GM19351 (cell line): ENCODE results near the gene SNAI1.
"Not testable (repeated sequence)": the region's sequence is repeated elsewhere in the genome, so short reads cannot be mapped to it uniquely, and the experiment has no call there.

Experiments used
- ATAC-seq: cut with Tn5 transposase; IDR thresholded peaks from one replicate; pipeline ENCODE4 v1.9.1; 2021; ENCODE audit warnings: mild to moderate bottlenecking, moderate library complexity; ENCODE audit not compliant: unreplicated experiment

The SNAI1 gene

GRCh38 chr20:49961413-49961812, 21.4 kb upstream of the SNAI1 start:
- ATAC-seq, result no peak

GRCh38 chr20:49964964-49965780, 17.6 kb upstream of the SNAI1 start:
- no peak for ATAC-seq

GRCh38 chr20:49965781-49966305, 16.9 kb upstream of the SNAI1 start:
- no peak for ATAC-seq

GRCh38 chr20:49966861-49967260, 15.9 kb upstream of the SNAI1 start:
- no peak for ATAC-seq

GRCh38 chr20:49969234-49969633, 13.5 kb upstream of the SNAI1 start:
- ATAC-seq, result no peak

- no peak for ATAC-seq
These were observed 12.8 kb upstream of the SNAI1 start for GRCh38 chr20:49969946-49970345.

GRCh38 chr20:49970498-49970897, 12.3 kb upstream of the SNAI1 start:
- no peak for ATAC-seq

GRCh38 chr20:49973981-49974380, 8.8 kb upstream of the SNAI1 start:
- no peak for ATAC-seq

GRCh38 chr20:49976542-49976941, 6.2 kb upstream of the SNAI1 start:
- ATAC-seq, result no peak

GRCh38 chr20:49977740-49978139, 5.0 kb upstream of the SNAI1 start:
- ATAC-seq, result not testable (repeated sequence)

- ATAC-seq, result no peak
These were observed 4.1 kb upstream of the SNAI1 start for GRCh38 chr20:49978685-49979029.

- ATAC-seq, result no peak
These were observed 3.5 kb upstream of the SNAI1 start for GRCh38 chr20:49979030-49979832.

GRCh38 chr20:49980140-49981008, 2.4 kb upstream of the SNAI1 start:
- no peak for ATAC-seq

- ATAC-seq, result no peak
These were observed 1.3 kb upstream of the SNAI1 start for GRCh38 chr20:49981218-49982071.

- ATAC-seq, result no peak
These were observed 771 bp upstream of the SNAI1 start for GRCh38 chr20:49982072-49982345.

GRCh38 chr20:49983123-49983847, 505 bp downstream of the SNAI1 start:
- no peak for ATAC-seq

GRCh38 chr20:49983848-49984408, 1.1 kb downstream of the SNAI1 start:
- no peak for ATAC-seq

GRCh38 chr20:49984426-49985153, 1.8 kb downstream of the SNAI1 start:
- no peak for ATAC-seq

- no peak for ATAC-seq
These were observed 2.4 kb downstream of the SNAI1 start for GRCh38 chr20:49985157-49985556.
